Measurements from ENCODE around the gene OR4D11.

The OR4D11 gene

GRCh38 chr11:59548309-59548656 is 44.9 kb downstream of the OR4D11 start:
- DNase-seq (ENCODE audit: low read depth, low spot score), result no peak

- peak; percentile 69 for DNase-seq (ENCODE audit: low read depth, low spot score)
Measured at GRCh38 chr11:59550368-59550841, 47.0 kb downstream of the OR4D11 start.

GRCh38 chr11:59550842-59551658 is 47.7 kb downstream of the OR4D11 start:
- peak; percentile 63 for DNase-seq (ENCODE audit: low read depth, low spot score)

- no peak for DNase-seq (ENCODE audit: low read depth, low spot score)
Measured at GRCh38 chr11:59551659-59552521, 48.5 kb downstream of the OR4D11 start.

- no peak for DNase-seq (ENCODE audit: low read depth, low spot score)
Measured at GRCh38 chr11:59552844-59553243, 49.5 kb downstream of the OR4D11 start.

- DNase-seq (ENCODE audit: low read depth, low spot score), result no peak
Measured at GRCh38 chr11:59553323-59553722, 49.9 kb downstream of the OR4D11 start.

All from activated CD4-positive, CD25-positive, alpha-beta regulatory T cell treated with anti-CD3 and anti-CD28 coated beads, Interleukin-2, amount 50 U/mL, for 16 hours (primary cell).